Ishikawa (cell line): Measurements from ENCODE around the gene KCTD2.

Source experiments
- CEBPB ChIP-seq: IDR thresholded peaks from 2 replicates; pipeline ENCODE4 v1.6.1; 2012
- CREB1 ChIP-seq: IDR thresholded peaks from 2 replicates; pipeline ENCODE4 v1.6.1; 2012; ENCODE audit warnings: low read depth
- EGR1 ChIP-seq: IDR thresholded peaks from 2 replicates; pipeline ENCODE4 v1.6.1; 2012
- EP300 ChIP-seq: IDR thresholded peaks from 2 replicates; pipeline ENCODE4 v1.6.1; 2012; ENCODE audit warnings: borderline replicate concordance
- FOXM1 ChIP-seq: IDR thresholded peaks from 2 replicates; pipeline ENCODE4 v1.6.1; 2012; ENCODE audit warnings: low read depth, borderline replicate concordance
- MAX ChIP-seq: IDR thresholded peaks from 2 replicates; pipeline ENCODE4 v1.6.1; 2012
- NFIC ChIP-seq: IDR thresholded peaks from 2 replicates; pipeline ENCODE4 v1.6.1; 2012
- RAD21 ChIP-seq: IDR thresholded peaks from 2 replicates; pipeline ENCODE4 v1.6.1; 2012; ENCODE audit warnings: low read depth
- REST ChIP-seq: IDR thresholded peaks from 2 replicates; pipeline ENCODE4 v1.6.1; 2012; ENCODE audit warnings: low read depth, mild to moderate bottlenecking
- TAF1 ChIP-seq: IDR thresholded peaks from 2 replicates; pipeline ENCODE4 v1.6.1; 2012; ENCODE audit warnings: low read depth, mild to moderate bottlenecking
- TCF12 ChIP-seq: IDR thresholded peaks from 2 replicates; pipeline ENCODE4 v1.6.1; 2012; ENCODE audit warnings: low read depth
- TEAD4 ChIP-seq: IDR thresholded peaks from 2 replicates; pipeline ENCODE4 v1.6.1; 2012
- USF1 ChIP-seq: IDR thresholded peaks from 2 replicates; pipeline ENCODE4 v1.6.1; 2012
- YY1 ChIP-seq: IDR thresholded peaks from 2 replicates; pipeline ENCODE4 v1.6.1; 2012; ENCODE audit warnings: low read depth
- ZBTB7A ChIP-seq: IDR thresholded peaks from 2 replicates; pipeline ENCODE4 v1.6.1; 2012; ENCODE audit warnings: low read depth

The KCTD2 gene

GRCh38 chr17:75046407-75047289, at the start of gene KCTD2, which contains the start of gene ATP5PD:
TSS of gene KCTD2 (plus strand) at chr17:75047225. CDS start at chr17:75047251, 26 bp downstream.
TSS of gene ATP5PD (minus strand) at chr17:75046969. CDS start at chr17:75042650, 4,319 bp downstream.
- TF ChIP-seq YY1 (peak; percentile 93), EGR1 (peak; percentile 91), TCF12 (peak; percentile 17; the same call in 1 of the 2 replicates), MAX (peak; percentile 58), TEAD4 (no peak; the same call in 1 of the 2 replicates), CEBPB (peak; percentile 57), TAF1 (peak; percentile 83), REST (no peak), ZBTB7A (peak; percentile 62; the same call in 1 of the 2 replicates), CREB1 (peak; percentile 54; the same call in 1 of the 2 replicates), USF1 (no peak; the same call in 1 of the 2 replicates), EP300 (0 out of 2 replicates have a peak, but pooled peaks have one; percentile 9)

- TF ChIP-seq TAF1 (no peak), RAD21 (no peak), CREB1 (no peak), MAX (no peak), EP300 (no peak), TCF12 (no peak), REST (no peak), YY1 (no peak), ZBTB7A (no peak), EGR1 (no peak), NFIC (no peak), TEAD4 (no peak)
Measured at GRCh38 chr17:74998783-74999182, 48.2 kb upstream of the KCTD2 start.

- TF ChIP-seq TEAD4 (no peak), USF1 (no peak), MAX (no peak), EP300 (no peak), CEBPB (no peak), FOXM1 (no peak), TCF12 (no peak), TAF1 (no peak), YY1 (no peak), CREB1 (no peak), NFIC (no peak), REST (no peak), RAD21 (no peak), ZBTB7A (no peak), EGR1 (no peak)
Measured at GRCh38 chr17:74999523-74999922, 47.5 kb upstream of the KCTD2 start.
